Loucy (cell line): ENCODE results near the gene TLR8.

Experiments used
- CTCF ChIP-seq: fragments of 200-600 bp; sonication (generic); conservative IDR thresholded peaks from 2 replicates; pipeline ENCODE4 v1.5.1; 2014; ENCODE audit warnings: mild to moderate bottlenecking, antibody characterized with exemption, low read length
- EZH2phosphoT487 ChIP-seq: fragments of 200-600 bp; IDR thresholded peaks from 2 replicates; pipeline ENCODE4 v1.6.1; 2018; ENCODE audit warnings: antibody characterized with exemption, mild to moderate bottlenecking, moderate library complexity, borderline replicate concordance

GRCh38 chrX:12955882-12956703 lies 49.7 kb downstream of the TLR8 start:
- no peak for TF ChIP-seq CTCF
- TF ChIP-seq EZH2phosphoT487: no peak
